Activated CD8-positive, alpha-beta memory T cell treated with anti-CD3 and anti-CD28 coated beads for 36 hours (primary cell): ENCODE data around the gene CHST11. TPM values are rescaled to one million over a fixed set of nuclear protein-coding genes. Genes with fewer than 3 reads are reported as not detected.

ENCODE experiments used
- CTCF ChIA-PET: fragments of 350-600 bp; sonication (Branson Sonifier 250); formaldehyde crosslinking; loops from one replicate; lab custom pipeline; 2021; ENCODE audit warnings: antibody characterized with exemption; lab: Charles Lee
- POLR2A ChIA-PET: fragments of 350-600 bp; sonication (Branson Sonifier 250); formaldehyde crosslinking; loops from one replicate; lab custom pipeline; 2021; ENCODE audit warnings: antibody characterized with exemption; lab: Charles Lee
- total RNA-seq, 2 experiments: library from RNA; stranded (reverse); gene quantifications; one replicate each; pipeline ENCODE4 v1.2.3, GENCODE V29; 2021

CHST11 gene
- total RNA-seq, 2 experiments from 2014 or later: 43.5 to 47.0 TPM

- ChIA-PET CTCF (interaction anchor here (0.6 kb wide), 1 partner anchor 266 kb away, joined by 3 read pairs; no protein-coding TSS in a partner anchor), POLR2A (no interaction called here)
Observed at GRCh38 chr12:104638218-104638850, 181.6 kb downstream of the CHST11 start.

DNA sequence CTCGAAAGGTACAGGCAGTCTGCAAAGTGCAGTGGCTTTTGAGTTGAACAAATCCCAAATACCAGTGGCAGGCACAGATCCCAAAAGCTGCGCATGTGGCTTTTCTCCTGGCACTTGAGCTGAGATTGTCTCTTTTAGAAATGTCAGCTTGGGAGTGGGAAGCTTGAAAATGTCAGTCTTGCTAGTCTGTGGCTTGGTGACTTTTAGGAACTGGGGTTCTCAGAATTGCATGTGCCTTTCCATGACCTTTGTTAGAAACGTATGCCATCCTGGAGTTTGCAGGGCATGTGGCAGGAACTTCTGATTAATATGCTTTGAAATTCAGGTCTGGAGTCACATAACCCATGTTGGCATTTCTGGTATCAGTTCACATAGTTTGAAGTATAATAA is 182.1 kb downstream of the CHST11 start:
- ChIA-PET POLR2A (no interaction called here), CTCF (no interaction called here)

GRCh38 chr12:104640956-104641355 is 184.2 kb downstream of the CHST11 start:
- ChIA-PET CTCF (interaction anchor here (1.3 kb wide), 1 partner anchor 259 kb away, joined by 3 read pairs; no protein-coding TSS in a partner anchor), POLR2A (no interaction called here)

DNA sequence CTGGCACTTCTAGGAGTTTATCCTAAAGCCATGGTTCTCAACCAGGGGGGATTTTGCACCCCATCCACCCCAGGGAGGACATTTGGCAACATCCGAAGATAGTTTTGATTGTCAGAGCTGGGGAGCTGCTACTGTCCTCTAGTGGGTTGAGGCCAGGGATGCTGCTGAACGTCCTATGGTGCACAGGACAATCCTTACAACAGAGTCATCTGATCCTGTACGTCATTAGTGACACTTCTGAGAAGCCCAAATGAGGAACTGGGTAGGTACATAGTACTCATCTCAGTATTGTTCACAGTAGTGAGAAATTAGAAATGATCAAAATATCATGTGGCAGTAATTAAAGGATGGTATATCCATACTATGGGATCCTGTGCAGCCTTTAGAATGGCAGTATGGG is 185.1 kb downstream of the CHST11 start:
- ChIA-PET CTCF (interaction anchor here (1.3 kb wide), 1 partner anchor 260 kb away, joined by 3 read pairs; no protein-coding TSS in a partner anchor), POLR2A (no interaction called here)

DNA sequence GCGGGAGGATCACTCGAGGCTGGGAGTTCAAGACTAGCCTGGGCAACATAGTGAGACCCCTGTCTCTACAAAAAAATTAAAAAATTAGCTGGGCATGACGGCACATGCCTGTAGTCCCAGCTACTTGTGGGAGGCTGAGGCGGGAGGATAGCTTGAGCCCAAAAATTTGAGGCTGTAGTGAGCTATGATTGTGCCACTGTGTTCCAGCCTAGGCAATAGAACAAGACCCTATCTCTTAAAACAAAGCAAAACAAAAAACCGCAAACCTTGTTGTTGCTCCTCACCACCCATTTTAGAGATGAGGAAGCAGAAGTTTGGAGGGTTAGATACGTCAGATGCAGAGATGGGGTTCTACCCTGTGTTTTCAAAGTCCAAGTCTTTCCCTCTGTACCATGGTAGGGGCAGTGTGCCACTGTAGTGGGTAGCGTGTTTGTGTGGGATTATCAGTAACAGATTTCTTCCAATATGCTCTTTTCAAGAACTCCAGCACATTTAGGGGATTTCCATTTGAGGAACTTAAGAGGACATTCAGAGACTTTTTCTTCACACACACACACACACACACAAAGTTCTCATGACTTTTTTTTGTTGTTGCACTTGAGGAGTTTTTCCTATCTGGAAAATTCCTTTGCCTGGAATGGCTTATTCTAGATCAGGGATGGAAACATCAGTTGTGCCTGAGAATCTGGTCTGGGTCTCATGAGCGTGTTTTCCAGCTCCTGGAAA is 186.5 kb downstream of the CHST11 start:
- ChIA-PET POLR2A (no interaction called here), CTCF (interaction anchor here (0.6 kb wide), 1 partner anchor 120 kb away, joined by 3 read pairs; no protein-coding TSS in a partner anchor)

DNA sequence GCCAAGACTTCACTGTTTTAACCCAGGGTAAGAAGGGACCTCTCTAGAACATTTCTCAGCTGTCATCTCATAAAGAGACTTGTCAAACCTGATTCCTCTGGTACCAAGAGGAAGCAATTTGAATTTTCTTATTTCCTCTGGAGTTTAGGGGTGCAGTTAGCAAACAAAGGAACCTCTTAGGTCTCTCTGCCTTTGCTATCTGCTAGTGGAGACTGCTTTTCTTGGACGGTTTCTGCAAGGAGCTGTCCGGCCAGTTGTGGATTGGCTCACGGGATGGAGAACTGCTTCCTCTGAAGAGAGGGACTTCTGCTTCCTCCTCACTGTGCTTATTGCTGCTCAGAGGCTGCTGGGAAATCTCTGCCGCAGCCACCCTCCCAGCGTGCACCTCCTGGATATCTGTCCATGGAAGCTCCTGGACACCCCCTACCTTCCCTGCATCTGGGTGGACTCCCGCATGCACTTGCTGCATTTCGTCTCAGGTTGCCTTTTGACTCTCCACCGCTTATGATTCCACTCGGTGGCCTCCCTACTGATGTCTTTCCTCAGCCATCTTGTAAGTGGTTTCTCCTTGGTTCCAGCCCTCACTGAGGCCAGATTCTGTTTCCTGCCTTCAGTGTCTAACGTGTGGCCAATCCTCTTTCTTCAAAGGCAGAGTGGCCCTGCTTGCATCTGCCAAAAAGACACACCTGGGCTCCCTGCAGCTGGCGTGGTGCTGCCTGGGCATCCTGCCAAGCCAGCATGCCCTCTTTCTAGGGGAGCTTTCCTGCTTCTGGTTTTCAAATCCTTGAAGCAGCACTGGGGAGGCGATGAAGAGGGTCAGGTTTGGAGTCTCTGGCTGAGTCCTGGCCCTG is 187.3 kb downstream of the CHST11 start:
- CTCF ChIA-PET: no interaction called here
- POLR2A ChIA-PET: interaction anchor here (1.1 kb wide), 1 partner anchor 265 kb away, joined by 6 read pairs; no protein-coding TSS in a partner anchor

DNA sequence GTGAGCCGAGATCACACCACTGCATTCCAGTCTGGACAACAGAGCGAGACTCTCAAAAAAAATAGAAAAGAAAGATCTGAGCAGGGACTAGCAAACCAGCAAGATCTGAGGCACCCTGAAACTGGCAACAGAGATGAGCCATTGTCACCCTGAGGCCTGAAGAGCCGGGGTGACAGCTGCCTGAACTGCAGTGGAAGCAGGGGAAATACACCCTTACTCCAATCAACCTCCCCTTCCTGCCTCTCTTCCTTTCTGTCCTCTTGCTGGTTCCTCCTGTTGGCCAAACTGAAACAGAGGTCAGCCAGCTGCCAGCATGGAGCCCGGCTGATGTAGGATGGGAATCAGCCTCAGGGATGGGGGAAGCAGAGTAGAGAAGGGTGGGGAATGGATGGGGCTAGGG is 192.0 kb downstream of the CHST11 start:
- POLR2A ChIA-PET: no interaction called here
- CTCF ChIA-PET: no interaction called here

GRCh38 chr12:104649217-104649824 is 192.6 kb downstream of the CHST11 start:
- POLR2A ChIA-PET: no interaction called here
- CTCF ChIA-PET: no interaction called here

- ChIA-PET CTCF (no interaction called here), POLR2A (interaction anchor here (0.6 kb wide), 1 partner anchor 24 kb away, joined by 4 read pairs; no protein-coding TSS in a partner anchor)
Observed at GRCh38 chr12:104649921-104650320, 193.2 kb downstream of the CHST11 start.

DNA sequence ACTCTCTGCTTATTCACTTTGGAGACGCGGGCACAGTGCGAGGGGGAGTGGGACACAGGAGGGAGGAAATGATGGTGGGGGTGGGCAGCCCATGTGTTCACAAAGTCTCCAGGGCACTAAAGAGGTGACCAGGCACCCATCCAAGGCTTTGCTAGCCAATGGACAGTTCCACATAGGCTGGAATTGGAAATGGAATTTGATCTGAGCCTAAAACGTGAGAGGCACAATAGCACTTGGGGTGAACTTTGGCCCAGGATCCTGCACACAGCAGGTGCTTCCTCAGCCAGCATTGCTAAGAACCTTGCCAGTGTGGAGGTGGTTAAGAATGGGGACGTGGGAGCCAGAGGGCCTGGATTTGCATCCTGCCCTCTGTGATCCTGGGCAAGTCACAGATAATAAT is 193.8 kb downstream of the CHST11 start:
- ChIA-PET CTCF (no interaction called here), POLR2A (no interaction called here)

- CTCF ChIA-PET: interaction anchor here (1.1 kb wide), 1 partner anchor 270 kb away, joined by 3 read pairs; no protein-coding TSS in a partner anchor
- POLR2A ChIA-PET: no interaction called here
Observed at GRCh38 chr12:104651811-104652210, 195.1 kb downstream of the CHST11 start.

DNA sequence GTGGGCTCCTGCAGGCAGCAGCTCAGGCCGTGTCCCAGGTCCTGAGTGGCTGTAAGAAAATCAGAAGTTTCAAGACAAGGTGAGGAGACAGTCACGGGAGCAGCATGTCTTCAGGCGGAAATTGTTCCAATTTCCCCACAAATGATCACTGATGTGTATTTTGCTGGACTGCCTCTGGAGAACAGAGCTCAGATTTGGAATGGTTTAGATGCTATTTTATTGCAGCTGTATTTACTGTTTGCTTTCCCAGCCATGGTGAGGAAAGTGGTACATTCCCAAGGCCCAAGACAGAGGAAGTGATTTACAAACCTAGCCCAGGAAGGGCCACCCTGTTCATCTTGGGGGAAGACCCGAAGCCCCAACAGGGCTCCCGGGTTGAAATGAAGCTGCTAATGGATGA is 195.6 kb downstream of the CHST11 start:
- POLR2A ChIA-PET: no interaction called here
- CTCF ChIA-PET: interaction anchor here (1.1 kb wide), 1 partner anchor 271 kb away, joined by 3 read pairs; no protein-coding TSS in a partner anchor

- CTCF ChIA-PET: no interaction called here
- POLR2A ChIA-PET: no interaction called here
Observed at GRCh38 chr12:104652910-104653309, 196.2 kb downstream of the CHST11 start.

- POLR2A ChIA-PET: interaction anchor here (0.6 kb wide), 1 partner anchor 198 kb away, joined by 3 read pairs; no protein-coding TSS in a partner anchor
- CTCF ChIA-PET: interaction anchor here (0.6 to 1.5 kb wide), 3 partner anchors 13 to 272 kb away, joined by 4 to 6 read pairs (median 6); no protein-coding TSS in a partner anchor
Observed at GRCh38 chr12:104653730-104654664, 197.2 kb downstream of the CHST11 start.

DNA sequence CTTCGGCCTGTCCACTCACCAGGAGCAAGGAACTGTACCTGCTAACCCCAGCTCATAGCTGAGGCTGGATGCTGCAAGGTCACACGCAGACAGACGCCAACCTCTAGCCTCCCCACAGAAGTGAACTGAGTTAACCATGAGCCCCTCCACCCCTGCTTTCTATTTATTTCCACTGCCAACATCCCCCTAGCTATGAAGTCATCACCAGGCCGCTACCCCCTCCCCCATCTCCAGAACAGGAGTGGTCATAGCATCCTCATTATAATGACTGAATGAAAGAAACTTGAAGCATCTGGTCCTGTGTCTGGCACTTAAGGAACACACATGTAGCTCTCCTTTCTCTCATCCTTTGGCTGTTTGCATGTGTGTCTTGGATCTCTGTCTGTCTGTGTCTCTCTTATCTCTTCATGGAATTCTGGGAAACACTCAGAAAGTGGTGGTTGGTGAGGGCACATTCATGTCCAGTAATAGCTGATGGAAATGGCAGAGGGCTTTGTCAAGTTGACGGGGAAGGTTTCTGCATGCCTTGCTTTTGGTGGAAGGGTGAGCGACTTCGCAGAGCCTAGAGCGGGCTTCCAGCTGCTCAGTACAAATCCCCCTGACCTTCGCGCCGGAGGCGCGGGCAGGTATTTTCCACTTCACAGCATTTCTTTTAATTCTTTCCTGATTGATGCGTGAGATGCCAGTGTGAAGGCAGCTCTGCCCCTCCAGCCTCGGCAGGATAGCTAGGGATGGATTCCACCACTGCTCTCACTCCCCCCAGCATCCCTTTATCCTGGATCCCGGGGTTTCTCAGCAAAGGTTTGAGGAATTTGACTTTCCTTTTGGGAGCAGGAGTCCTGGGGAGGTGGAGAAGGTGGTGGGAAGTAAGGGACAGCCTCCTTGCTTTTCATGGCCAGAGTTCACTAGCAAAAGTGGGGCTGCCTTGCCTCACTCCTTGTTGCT is 198.2 kb downstream of the CHST11 start:
- POLR2A ChIA-PET: interaction anchor here (0.6 kb wide), 1 partner anchor 199 kb away, joined by 3 read pairs; no protein-coding TSS in a partner anchor
- CTCF ChIA-PET: interaction anchor here (0.6 to 1.5 kb wide), 3 partner anchors 12 to 273 kb away, joined by 4 to 6 read pairs (median 6); no protein-coding TSS in a partner anchor

- POLR2A ChIA-PET: no interaction called here
- CTCF ChIA-PET: no interaction called here
Observed at GRCh38 chr12:104656383-104656782, 199.6 kb downstream of the CHST11 start.

DNA sequence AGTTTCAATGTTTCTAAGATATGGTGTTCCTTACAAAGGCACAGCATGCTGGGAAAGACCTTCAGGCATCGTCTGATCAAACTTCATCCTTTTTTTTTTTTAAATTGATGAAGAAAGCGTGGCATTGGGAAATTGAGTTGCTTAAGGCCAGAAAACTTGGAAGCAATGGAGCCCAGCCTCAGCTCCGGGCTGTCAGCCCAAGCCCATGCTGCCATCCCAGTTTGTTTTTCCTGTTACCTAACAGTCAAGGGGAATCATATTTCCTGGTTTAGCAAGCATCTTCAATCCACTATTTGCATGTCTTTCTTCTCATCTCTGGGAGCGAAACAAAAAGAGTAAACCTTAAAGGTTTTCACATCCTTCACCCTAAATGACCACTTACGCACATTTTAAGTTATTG is 200.2 kb downstream of the CHST11 start:
- ChIA-PET CTCF (no interaction called here), POLR2A (no interaction called here)
